Measurements from ENCODE around the gene PTHLH. TPM values are rescaled to one million over a fixed set of nuclear protein-coding genes. Genes with fewer than 3 reads are reported as not detected.

PTHLH gene
- 3.9 and 8.3 TPM in 2 replicates for total RNA-seq (2014; rRNA removed; shearing (Covaris generic); ENCODE audit: low replicate concordance)

DNA sequence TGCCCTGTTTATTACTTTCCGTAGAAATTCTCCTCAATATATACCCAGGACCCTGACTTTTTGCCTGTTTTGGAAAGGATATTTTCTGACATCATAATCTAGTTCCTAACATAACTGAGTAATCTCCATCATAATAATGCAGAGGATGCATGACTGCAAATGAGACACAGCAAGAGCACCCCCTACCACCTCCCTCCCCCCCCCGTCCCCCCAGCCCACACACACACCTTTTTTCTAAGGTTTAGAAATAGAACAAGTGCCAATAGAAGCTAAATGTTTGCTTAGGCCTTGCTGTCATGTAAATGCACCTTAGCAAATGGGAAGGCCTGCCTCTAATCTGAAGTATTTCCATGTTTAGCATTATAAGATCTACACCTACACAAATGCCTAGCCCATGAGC is at the start of gene PTHLH:
Gene PTHLH, minus strand, starts transcription at position 13 of the 400 bp plus-strand sequence. CDS start 3,239 bp downstream, outside the sequence.
- no peak for DNase-seq (ENCODE audit: low read depth)
- in situ Hi-C loops (cut with HindIII; ENCODE audit: low pct_unique_long_range_greater_than_20kb, low sequenced_read_pairs) = no loop called here

- in situ Hi-C loops (cut with HindIII; ENCODE audit: low pct_unique_long_range_greater_than_20kb, low sequenced_read_pairs) = no loop called here
- no peak for DNase-seq (ENCODE audit: low read depth)
Measured at GRCh38 chr12:28021704-28022103, 49.2 kb upstream of the PTHLH start.

- in situ Hi-C loops (cut with HindIII; ENCODE audit: low pct_unique_long_range_greater_than_20kb, low sequenced_read_pairs) = no loop called here
Measured at GRCh38 chr12:28017873-28018255, 45.3 kb upstream of the PTHLH start.

DNA sequence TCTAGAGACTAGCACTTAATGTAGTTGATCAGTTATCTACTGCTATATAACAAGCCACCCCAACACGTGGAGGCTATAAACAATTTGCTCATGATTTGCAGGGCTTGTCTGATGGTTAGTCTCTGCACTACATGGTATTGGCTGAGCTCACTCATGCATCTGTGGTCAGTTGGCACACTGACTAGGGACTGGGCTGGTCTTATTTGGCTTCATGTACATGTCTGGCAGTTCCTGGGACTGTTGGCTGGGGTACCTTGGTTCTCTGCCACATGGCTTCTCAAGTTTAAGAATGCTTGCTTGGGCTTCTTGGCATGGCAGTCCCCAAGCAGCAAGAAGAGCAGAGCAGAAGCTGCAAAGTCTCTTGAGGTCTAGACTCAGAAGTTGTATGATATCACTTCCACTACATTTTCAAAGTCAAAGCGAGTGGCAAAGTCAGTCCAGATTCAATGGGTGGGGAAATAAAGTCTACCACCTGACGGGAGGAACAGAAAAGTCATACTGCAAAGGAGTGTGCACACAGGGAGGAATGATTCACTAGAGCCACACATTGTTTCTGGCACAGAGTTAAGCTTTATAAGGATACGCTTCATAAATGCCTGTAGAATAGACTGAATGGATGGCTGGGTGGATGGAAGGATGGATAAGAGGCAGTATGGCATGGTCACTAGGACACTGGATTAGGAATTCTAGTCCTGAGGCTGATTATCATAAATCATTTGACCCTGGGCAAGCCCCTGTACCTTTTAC is 44.8 kb upstream of the PTHLH start:
- in situ Hi-C loops (cut with HindIII; ENCODE audit: low pct_unique_long_range_greater_than_20kb, low sequenced_read_pairs) = no loop called here
- no peak for DNase-seq (ENCODE audit: low read depth)

More at GRCh38 chr12:28017873-28018255, 45.3 kb upstream of the PTHLH start:
- no peak for DNase-seq (ENCODE audit: low read depth)

GRCh38 chr12:28015165-28015564 is 42.6 kb upstream of the PTHLH start:
- in situ Hi-C loops (cut with HindIII; ENCODE audit: low pct_unique_long_range_greater_than_20kb, low sequenced_read_pairs) = no loop called here
- no peak for DNase-seq (ENCODE audit: low read depth)

DNA sequence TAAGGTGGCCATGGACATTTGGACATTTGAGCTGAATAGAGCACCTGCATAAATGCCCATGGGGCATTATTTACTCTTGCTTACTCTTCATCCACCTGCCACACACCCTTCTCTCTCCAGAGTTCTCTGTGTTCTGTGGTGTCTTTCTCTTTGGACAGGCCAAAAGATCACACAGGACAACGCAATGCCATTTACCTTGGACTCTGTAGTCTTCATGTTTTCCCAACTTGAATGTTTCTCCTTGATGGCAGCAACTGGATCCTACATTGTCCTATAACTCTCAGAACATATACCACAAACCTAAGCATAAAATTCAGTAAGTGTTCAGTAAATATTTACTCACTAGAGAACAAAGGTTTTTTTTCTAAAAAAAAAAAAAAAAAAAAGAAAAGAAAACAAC is 41.7 kb upstream of the PTHLH start:
- DNase-seq (ENCODE audit: low read depth) = no peak
- in situ Hi-C loops (cut with HindIII; ENCODE audit: low pct_unique_long_range_greater_than_20kb, low sequenced_read_pairs) = no loop called here

DNA sequence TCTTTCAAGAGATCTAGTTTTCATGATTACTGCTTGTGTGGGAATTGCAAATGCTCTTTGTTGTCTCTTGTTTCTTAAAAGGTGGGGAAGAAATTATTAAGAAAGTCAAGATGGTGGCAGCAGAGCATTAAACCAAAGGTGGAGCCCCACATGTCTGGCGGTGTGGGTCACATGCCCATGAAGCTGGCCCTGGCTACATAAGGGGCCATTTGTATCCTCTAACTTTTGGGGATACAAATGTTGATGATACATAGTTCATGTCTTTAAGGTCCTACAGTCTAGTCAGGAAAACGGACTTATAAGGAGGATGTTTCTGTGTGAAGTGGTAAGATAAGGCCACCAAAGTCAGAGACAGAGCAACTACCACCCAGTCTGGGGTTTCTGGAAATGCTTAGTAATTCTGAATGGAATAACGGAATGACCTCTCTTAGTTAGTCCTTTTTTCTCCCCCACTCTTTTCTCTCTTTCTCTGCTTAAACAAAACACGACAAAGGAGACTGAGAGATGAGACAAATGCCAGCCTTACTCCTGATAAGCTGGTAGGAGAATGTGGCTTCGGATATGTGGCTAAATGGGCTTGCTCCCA is 39.9 kb upstream of the PTHLH start:
- in situ Hi-C loops (cut with HindIII; ENCODE audit: low pct_unique_long_range_greater_than_20kb, low sequenced_read_pairs) = no loop called here
- no peak for DNase-seq (ENCODE audit: low read depth)

DNA sequence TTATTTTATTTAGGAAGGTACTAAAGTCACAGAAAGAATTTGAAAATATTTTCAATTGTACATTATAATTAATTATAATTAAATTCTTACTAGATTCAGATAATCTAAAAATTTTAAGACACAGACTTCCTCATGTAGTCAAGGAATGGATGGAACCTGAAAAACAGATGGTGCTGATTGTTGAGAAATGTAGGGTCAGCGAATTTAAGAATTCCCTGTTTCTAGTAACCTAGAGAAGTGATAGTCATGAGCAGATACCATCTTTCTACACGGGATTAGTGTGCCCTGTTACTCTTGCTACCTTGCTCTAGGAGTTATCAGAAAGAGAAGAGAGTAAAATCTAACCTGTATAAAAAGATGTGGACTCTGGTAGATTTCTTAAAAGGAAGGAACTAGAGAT is 37.5 kb upstream of the PTHLH start:
- in situ Hi-C loops (cut with HindIII; ENCODE audit: low pct_unique_long_range_greater_than_20kb, low sequenced_read_pairs) = no loop called here
- DNase-seq (ENCODE audit: low read depth) = no peak

DNA sequence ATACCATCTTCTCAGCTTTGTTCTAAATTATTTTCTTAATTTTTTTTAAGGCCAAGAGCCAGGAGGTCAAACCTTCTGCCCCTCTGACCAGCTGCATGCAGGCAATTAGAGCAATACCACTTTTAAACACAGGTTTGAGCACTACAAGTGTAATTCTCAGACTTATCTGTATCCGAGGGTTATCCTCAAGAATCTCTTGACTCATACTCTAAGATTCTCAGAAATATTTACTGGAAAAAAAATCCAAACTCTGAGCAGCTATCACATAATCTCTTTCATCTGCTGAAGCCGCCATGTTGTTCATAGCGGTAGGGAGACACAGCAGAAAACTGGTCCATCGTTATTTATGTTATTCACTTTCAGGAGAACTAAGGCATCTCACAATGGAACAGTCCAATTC is 27.4 kb upstream of the PTHLH start:
- DNase-seq (ENCODE audit: low read depth) = no peak
- in situ Hi-C loops (cut with HindIII; ENCODE audit: low pct_unique_long_range_greater_than_20kb, low sequenced_read_pairs) = no loop called here

DNA sequence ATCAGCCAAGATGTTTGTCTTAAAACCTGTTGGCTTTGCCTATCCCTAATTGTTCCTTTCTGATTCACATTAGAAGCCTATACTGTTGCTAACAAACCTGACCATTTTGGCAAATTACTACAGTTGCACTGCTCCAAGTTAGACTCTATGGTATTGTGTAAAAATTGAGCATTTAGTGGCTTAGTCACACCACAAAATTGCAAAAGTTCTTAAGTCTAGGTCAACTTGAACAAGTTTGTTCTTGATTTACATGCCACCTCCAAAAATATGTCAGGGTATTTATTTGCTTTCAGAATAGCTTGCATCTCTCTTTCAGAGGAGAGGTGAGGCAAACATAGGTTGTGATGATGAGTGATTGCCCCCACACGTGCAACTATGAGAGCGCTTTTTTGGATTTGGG is 27.0 kb upstream of the PTHLH start:
- in situ Hi-C loops (cut with HindIII; ENCODE audit: low pct_unique_long_range_greater_than_20kb, low sequenced_read_pairs) = no loop called here
- no peak for DNase-seq (ENCODE audit: low read depth)

DNA sequence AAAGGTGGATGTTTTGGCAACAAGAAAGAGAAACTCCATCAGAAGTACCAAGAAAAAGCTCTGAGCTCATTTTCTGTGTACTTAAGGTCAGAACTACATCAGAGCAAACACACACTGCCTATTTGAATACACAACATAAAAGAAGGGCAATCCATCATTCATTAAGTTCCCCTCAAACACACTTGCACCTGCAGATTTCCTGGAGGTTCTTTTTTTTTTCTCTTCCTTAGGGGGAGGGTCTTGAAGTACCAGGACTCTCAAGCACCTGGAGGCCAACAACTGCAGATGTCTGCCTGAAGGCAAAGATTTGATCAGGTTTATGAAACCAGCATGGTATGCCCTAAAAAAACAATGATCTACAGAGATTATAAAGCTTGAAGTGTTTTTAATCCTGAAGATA is 26.1 kb upstream of the PTHLH start:
- in situ Hi-C loops (cut with HindIII; ENCODE audit: low pct_unique_long_range_greater_than_20kb, low sequenced_read_pairs) = no loop called here

DNA sequence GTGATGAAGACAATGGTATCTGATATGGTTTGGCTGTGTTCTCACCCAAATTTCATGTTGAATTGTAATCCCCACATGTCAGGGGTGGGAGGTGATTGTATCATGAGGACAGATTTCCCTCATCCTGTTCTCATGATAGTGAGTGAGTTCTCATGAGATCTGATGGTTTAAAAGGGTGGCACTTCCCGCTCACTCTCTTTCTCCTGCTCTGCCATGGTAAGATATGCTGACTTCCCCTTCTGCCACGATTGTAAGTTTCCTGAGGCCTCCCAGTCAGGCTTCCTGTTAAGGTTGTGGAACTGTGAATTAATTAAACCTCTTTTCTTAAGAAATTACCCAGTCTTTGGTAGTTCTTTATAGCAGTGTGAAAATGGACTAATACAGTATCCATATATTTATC is 25.6 kb upstream of the PTHLH start:
- in situ Hi-C loops (cut with HindIII; ENCODE audit: low pct_unique_long_range_greater_than_20kb, low sequenced_read_pairs) = no loop called here
- DNase-seq (ENCODE audit: low read depth) = no peak

More for the DNA sequence above, 26.1 kb upstream of the PTHLH start:
- no peak for DNase-seq (ENCODE audit: low read depth)

GRCh38 chr12:27996761-27997160 is 24.2 kb upstream of the PTHLH start:
- DNase-seq (ENCODE audit: low read depth) = no peak
- in situ Hi-C loops (cut with HindIII; ENCODE audit: low pct_unique_long_range_greater_than_20kb, low sequenced_read_pairs) = no loop called here

DNA sequence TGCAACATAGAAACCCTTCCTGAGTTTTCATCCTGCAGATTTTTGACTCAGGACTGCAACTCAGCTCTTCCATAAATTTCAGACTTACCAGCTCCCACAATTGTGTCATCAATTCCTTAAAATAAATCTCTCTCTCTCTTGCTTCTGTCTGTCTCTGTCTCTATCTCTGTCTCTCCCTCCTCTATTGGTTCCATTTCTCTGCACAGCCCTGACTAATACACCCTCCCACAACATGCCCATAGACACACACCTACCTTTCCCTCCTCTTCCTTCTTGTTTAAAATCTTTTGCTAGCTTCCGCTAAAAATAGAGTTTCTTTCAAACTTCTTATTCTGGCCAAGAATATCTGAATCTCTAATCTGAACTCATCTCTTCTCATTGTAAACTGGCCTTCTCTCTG is 22.9 kb upstream of the PTHLH start:
- in situ Hi-C loops (cut with HindIII; ENCODE audit: low pct_unique_long_range_greater_than_20kb, low sequenced_read_pairs) = no loop called here

DNA sequence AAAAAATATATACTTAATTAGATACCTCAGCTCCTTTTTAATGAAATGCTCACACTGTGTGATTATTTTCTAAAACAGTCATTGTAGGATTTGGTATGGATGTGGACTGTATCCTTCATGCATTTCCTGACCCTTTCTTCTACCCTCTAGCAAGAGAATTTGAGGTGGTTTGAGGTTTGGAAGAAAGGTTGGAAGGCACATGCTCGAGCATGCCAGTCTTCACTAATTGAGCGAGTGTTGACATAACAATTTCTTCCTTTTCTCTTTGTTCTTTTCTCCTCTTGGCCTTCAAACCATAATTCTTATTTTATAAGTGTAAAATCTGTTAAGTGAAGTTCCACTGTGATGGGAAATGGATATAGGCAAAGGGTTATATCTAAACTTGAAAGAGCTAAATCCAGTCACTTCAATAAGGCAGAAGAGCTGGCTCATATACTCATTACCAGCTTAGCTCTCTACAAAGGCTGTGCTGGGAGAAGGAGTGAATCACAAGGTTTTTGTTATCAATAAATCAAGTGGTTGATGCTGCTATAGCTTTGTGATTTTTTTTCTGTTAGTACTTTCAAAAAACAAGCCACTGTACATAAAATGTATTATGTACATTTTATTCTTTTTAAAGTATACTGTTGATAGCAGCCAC is 16.2 kb upstream of the PTHLH start:
- no peak for DNase-seq (ENCODE audit: low read depth)
- in situ Hi-C loops (cut with HindIII; ENCODE audit: low pct_unique_long_range_greater_than_20kb, low sequenced_read_pairs) = no loop called here

More for the DNA sequence above, 22.9 kb upstream of the PTHLH start:
- no peak for DNase-seq (ENCODE audit: low read depth)

DNA sequence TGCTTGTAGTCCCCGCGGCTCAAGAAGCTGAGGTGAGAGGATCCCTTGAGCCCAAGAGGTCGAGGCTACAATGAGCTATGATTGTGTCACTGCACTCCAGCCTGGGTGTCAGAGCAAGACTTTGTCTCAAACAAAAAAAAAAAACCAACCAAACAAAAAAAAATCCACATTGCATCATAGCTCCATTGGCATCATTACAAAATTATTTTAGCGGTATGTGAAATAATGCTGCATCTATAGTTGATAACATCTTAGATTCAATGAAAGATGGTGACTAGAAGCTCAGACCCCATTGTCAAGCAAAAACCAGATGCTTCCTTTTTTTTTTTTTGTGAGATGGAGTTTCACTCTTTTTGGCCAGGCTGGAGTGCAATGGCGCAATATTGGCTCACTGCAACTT is 14.8 kb upstream of the PTHLH start:
- in situ Hi-C loops (cut with HindIII; ENCODE audit: low pct_unique_long_range_greater_than_20kb, low sequenced_read_pairs) = no loop called here
- no peak for DNase-seq (ENCODE audit: low read depth)

- in situ Hi-C loops (cut with HindIII; ENCODE audit: low pct_unique_long_range_greater_than_20kb, low sequenced_read_pairs) = no loop called here
- no peak for DNase-seq (ENCODE audit: low read depth)
Measured at GRCh38 chr12:27984275-27984674, 11.7 kb upstream of the PTHLH start.

DNA sequence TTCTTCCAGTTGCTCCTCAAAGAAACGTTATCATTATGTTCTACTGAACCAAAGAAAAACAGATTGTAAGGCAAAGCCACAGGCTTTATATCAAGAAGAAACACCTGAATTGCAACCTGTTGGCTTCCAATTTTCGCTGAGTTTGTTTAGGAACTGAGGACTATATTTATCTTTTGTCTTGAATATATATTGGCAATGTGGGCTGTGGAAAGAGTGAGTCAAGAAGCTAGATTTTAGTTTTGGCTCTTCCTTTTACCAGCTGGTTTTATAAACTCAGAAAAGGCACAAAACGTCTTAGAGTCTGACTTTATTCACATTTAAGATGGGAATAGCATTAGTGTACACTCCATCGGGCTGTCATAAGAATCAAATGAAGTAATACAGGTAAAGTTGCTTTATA is 10.4 kb upstream of the PTHLH start:
- in situ Hi-C loops (cut with HindIII; ENCODE audit: low pct_unique_long_range_greater_than_20kb, low sequenced_read_pairs) = no loop called here
- DNase-seq (ENCODE audit: low read depth) = no peak

DNA sequence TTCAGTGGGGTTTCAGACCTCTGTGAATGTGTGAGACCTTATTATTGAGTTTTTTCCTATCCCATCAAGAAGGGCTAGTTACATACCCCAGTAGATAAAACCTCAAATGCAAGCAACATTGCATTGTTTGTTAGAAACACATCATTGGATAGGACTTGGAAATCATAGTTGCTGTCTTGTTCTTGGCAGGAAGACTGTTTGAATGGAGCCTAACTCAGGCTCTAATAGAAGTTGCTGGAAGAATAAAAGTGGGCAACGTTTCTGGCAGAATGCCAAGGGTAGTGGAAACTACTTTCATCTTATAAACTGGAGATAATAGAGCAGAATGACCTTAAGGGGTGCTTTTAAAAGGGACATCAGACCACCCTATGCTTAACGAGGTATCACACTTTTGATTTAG is 9.9 kb upstream of the PTHLH start:
- in situ Hi-C loops (cut with HindIII; ENCODE audit: low pct_unique_long_range_greater_than_20kb, low sequenced_read_pairs) = no loop called here
- DNase-seq (ENCODE audit: low read depth) = no peak

Data from Caki2 (cell line).